Glutamatergic neuron (in vitro differentiated cells): ENCODE measurements around the gene CCL22. TPM values are rescaled to one million over a fixed set of nuclear protein-coding genes. Genes with fewer than 3 reads are reported as not detected.

ENCODE experiments used
- DNase-seq: peaks from one replicate; pipeline ENCODE4 v3.0.0; 2022
- H3K27ac Mint-ChIP-seq: one replicate; pipeline ENCODE4 v1.8.0; 2020; ENCODE audit warnings: mild to moderate bottlenecking, mixed read lengths, inconsistent platforms; ENCODE audit not compliant: unreplicated experiment
- H3K27me3 Mint-ChIP-seq: one replicate; pipeline ENCODE4 v1.8.0; 2020; ENCODE audit warnings: mild to moderate bottlenecking, moderate library complexity, mixed read lengths, inconsistent platforms; ENCODE audit not compliant: unreplicated experiment
- H3K36me3 Mint-ChIP-seq: one replicate; pipeline ENCODE4 v1.8.0; 2020; ENCODE audit warnings: mild to moderate bottlenecking, mixed read lengths, inconsistent platforms; ENCODE audit not compliant: unreplicated experiment
- H3K4me1 Mint-ChIP-seq: one replicate; pipeline ENCODE4 v1.8.0; 2020; ENCODE audit warnings: mild to moderate bottlenecking, low read depth, mixed read lengths, inconsistent platforms; ENCODE audit not compliant: unreplicated experiment
- H3K4me3 Mint-ChIP-seq: one replicate; pipeline ENCODE4 v1.8.0; 2020; ENCODE audit warnings: mild to moderate bottlenecking, mixed read lengths, inconsistent platforms; ENCODE audit not compliant: unreplicated experiment
- H3K9me3 Mint-ChIP-seq: one replicate; pipeline ENCODE4 v1.8.0; 2020; ENCODE audit warnings: mild to moderate bottlenecking, moderate library complexity, mixed read lengths, inconsistent platforms; ENCODE audit not compliant: unreplicated experiment
- CTCF ChIP-seq: fragments of 200-600 bp; sonication (generic); IDR thresholded peaks from one replicate; pipeline ENCODE4 v1.5.0; 2021; ENCODE audit not compliant: partially characterized antibody, unreplicated experiment
- total RNA-seq: library from RNA; stranded (reverse); fragmentation: NEBNext Ultra II Directional; extraction: Animal tissue kit (Norgen Biotek cat#: 25700); gene quantifications from one replicate; pipeline ENCODE4 v1.2.1, GENCODE V29; 2021; ENCODE audit not compliant: unreplicated experiment

The CCL22 gene
- total RNA-seq, 1 donor from 2014 or later: not detected

GRCh38 chr16:57347858-57348257 lies 10.7 kb upstream of the CCL22 start:
- no peak overlapping the region for H3K4me3 Mint-ChIP-seq
- no peak for TF ChIP-seq CTCF

GRCh38 chr16:57348327-57348726 lies 10.3 kb upstream of the CCL22 start:
- Mint-ChIP-seq H3K4me3 (no peak overlapping the region), H3K36me3 (peaks cover 5% of the 10 kb centered on the region), H3K27me3 (peaks cover 2% of the 10 kb centered on the region), H3K27ac (no peak overlapping the region), H3K9me3 (no peaks in the 10 kb centered on the region), H3K4me1 (no peaks in the 10 kb centered on the region)
- no peak for TF ChIP-seq CTCF
- DNase-seq: no peak

More at GRCh38 chr16:57347858-57348257, 10.7 kb upstream of the CCL22 start:
- Mint-ChIP-seq H3K27ac (no peak overlapping the region), H3K36me3 (peaks cover 5% of the 10 kb centered on the region), H3K27me3 (peaks cover 2% of the 10 kb centered on the region), H3K9me3 (no peaks in the 10 kb centered on the region), H3K4me1 (no peaks in the 10 kb centered on the region)
- no peak for DNase-seq

GRCh38 chr16:57349212-57350031 lies 9.2 kb upstream of the CCL22 start:
- Mint-ChIP-seq H3K27me3 (no peaks in the 10 kb centered on the region), H3K9me3 (no peaks in the 10 kb centered on the region), H3K4me1 (no peaks in the 10 kb centered on the region), H3K27ac (no peak overlapping the region), H3K36me3 (peaks cover 5% of the 10 kb centered on the region), H3K4me3 (no peak overlapping the region)
- no peak for DNase-seq
- no peak for TF ChIP-seq CTCF

GRCh38 chr16:57352636-57353047 lies 5.9 kb upstream of the CCL22 start:
- no peak overlapping the region for H3K4me3 Mint-ChIP-seq
- no peaks in the 10 kb centered on the region for H3K9me3 Mint-ChIP-seq
- no peak for DNase-seq
- TF ChIP-seq CTCF: no peak
- no peaks in the 10 kb centered on the region for H3K4me1 Mint-ChIP-seq
- no peaks in the 10 kb centered on the region for H3K27me3 Mint-ChIP-seq
- H3K36me3 Mint-ChIP-seq: no peaks in the 10 kb centered on the region
- H3K27ac Mint-ChIP-seq: no peak overlapping the region

- Mint-ChIP-seq H3K27me3 (no peaks in the 10 kb centered on the region), H3K4me1 (no peaks in the 10 kb centered on the region), H3K27ac (no peak overlapping the region), H3K9me3 (no peaks in the 10 kb centered on the region), H3K4me3 (no peak overlapping the region), H3K36me3 (no peaks in the 10 kb centered on the region)
- TF ChIP-seq CTCF: no peak
- DNase-seq: no peak
Measured at GRCh38 chr16:57354311-57354710, 4.3 kb upstream of the CCL22 start.
